Esophagus mucosa (tissue), 1 donor: ENCODE results near the gene LINC01488. TPM values are rescaled to one million over a fixed set of nuclear protein-coding genes. Genes with fewer than 3 reads are reported as not detected.
A peak's percentile ranks its signal among the peaks of the same experiment; 100 is the strongest.

Experiments
- ATAC-seq: fragments of 200-7000 bp; cut with Tn5 transposase; one replicate; pipeline ENCODE4 v1.9.1; 2020
- total RNA-seq: library from RNA; stranded (reverse); gene quantifications from one replicate; pipeline ENCODE4 v1.2.4, GENCODE V29; 2023
- donor health status: DM: yes; HTN: yes; CAD: no.

LINC01488 gene
- total RNA-seq, 1 donor from 2014 or later, result not detected

DNA sequence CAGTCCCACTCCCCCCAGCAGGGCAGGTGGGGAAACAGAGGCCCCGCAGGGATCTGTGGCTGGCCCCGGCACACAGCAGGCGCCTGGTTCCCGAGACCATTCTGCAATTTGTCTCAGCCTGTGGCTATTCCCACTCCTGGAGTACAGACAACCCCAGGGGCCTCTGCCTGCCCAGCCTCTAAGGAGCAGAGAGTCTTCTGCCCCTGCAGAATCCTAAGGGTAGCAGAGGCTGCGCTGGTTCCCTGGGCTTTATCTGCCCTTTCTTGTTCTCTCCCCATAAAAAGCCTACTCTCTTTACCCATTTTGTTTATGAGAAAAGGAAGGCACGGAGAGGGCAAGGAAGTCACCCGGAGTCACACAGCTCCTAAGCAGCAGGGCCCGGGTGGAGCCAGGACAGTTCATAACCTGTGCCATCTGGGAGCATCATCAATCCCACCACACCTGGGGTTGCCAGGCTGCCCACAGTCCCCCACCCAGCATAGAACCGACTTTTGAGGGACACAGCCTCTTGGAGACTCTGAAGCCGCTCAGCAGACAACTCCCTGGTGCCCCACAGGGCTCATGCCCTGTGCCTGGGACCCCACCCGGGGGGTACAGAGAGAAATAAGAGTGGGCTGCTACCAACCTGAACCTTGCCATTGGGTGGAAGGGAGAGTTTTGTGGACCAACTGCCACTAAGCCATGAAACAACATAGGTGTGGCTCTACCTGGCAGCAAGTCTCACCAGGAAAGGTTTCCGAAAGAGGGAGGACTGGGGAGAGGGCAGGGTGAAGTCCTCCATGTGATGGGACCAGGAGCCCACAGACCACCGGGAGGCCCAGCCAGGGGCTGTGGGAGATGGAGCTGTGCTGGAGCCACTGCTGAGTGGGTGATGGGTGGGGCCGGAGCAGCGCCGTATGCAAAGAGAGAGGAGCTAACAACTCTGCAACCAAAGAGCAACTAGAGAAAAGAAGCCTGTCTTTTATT lies 17.2 kb upstream of the LINC01488 start:
- ATAC-seq, result peak; percentile 39

DNA sequence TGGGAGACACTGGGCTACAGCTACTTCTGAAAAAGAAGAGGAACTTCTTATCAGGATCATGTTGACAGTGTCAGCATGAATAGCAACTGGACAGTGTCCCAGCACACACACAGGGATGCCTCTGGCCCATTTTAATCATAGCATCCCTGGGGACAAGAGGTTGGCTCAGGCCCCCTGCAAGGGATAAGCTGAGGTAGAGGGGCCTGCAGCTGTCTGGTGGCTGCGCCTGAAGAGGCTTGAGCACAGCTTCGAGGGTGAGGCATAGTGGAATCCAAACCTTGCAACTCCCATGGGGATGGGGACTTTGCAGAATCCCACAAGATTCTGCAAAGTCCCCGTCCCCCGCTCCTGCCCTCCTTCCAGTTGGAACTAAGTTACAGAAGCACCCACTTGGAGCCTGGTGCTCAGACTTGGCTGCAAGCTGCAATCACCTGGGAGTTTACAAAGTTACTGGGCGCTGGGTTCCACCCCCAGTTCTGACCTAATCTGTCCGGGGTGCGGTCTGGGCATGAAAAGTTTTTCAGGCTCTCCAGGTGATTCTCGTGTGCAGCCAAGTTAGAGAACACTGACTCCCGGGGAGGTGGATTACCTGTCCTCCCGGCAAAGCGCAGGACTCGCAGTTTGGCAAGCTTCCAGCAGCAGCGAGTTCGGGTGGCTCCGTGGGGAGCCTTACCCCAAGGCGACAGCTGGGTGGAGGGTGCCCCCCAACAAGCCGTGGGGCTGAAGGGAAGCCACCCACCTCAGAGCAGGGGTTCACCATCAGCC lies 16.0 kb upstream of the LINC01488 start:
- peak; percentile 67 for ATAC-seq

DNA sequence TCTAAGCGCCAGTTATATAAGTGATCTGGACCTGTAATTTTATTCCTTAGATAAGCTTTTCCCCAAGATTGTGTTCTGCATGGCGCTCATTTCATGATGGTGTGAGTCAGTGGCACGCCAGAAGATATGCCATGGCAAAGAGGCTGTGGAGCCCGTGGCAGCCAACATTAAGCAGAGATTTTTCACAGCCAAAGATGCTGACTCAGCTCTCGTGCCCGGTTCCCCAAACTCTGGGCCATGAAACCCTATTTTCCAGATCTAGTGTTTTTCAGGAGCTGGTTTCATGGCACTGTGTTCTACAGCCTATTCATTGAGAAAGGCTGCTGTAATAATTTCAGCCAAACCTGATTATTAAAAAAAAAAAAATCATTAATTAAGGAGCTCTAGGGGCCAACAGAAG lies 15.4 kb upstream of the LINC01488 start:
- ATAC-seq, result peak; percentile 40

DNA sequence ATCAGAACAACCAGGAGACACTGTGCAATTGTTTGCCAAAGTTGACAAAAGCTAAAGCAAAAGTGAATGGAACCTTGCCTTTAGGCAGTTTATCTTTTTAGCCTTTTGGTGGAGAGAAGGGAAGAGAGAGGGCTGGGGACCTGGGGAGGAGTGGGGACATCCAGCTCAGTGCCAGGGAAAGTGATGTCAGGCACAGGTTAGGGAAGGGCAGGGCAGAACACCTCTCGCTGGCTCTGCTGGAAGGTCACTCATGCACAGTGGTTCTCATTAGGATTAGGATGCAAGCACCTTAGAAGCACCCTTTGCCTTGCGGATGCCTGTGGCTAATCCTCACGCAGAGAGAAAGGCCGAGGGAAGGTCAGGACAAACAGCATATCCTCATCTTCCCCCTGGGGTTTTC lies 14.3 kb upstream of the LINC01488 start:
- ATAC-seq, result no peak

DNA sequence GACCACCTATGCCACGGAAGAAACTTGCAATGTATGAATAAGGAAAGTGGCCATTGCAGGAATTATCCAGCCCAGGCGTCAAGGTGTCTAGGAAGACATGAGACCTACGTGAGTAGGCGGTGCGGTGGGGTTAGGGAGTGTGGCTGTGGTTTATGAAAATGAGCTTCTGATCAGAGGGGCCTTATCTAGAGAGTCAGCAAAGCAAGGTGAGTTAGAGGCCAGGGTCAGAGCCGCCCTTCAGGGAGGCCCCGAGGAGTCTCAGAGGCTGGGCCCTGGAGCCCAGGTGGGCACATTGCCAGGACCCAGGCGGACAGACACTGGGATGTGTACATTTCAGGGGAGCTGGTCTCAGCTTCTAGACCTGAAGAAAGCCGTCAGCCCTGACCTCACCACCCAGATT lies 13.8 kb upstream of the LINC01488 start:
- no peak for ATAC-seq

DNA sequence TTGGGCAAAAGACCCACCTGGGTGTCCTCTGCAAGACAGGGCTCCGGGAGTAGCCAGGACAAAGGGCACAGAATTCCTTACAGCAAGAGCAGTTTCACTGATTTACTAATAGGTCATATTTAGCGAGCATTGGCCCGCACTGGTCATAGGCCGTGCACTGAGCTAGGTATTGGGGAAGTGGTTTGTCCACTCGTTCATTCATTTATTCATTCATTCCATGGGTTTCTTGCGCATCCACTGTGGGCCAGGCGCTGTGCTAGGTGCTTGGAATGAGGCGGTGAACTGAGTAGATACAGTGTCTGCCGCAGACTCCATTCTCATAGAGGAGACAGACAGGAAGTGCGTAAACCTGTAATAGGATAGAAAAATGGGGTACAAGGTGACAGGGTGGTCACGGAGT lies 13.2 kb upstream of the LINC01488 start:
- ATAC-seq, result no peak

DNA sequence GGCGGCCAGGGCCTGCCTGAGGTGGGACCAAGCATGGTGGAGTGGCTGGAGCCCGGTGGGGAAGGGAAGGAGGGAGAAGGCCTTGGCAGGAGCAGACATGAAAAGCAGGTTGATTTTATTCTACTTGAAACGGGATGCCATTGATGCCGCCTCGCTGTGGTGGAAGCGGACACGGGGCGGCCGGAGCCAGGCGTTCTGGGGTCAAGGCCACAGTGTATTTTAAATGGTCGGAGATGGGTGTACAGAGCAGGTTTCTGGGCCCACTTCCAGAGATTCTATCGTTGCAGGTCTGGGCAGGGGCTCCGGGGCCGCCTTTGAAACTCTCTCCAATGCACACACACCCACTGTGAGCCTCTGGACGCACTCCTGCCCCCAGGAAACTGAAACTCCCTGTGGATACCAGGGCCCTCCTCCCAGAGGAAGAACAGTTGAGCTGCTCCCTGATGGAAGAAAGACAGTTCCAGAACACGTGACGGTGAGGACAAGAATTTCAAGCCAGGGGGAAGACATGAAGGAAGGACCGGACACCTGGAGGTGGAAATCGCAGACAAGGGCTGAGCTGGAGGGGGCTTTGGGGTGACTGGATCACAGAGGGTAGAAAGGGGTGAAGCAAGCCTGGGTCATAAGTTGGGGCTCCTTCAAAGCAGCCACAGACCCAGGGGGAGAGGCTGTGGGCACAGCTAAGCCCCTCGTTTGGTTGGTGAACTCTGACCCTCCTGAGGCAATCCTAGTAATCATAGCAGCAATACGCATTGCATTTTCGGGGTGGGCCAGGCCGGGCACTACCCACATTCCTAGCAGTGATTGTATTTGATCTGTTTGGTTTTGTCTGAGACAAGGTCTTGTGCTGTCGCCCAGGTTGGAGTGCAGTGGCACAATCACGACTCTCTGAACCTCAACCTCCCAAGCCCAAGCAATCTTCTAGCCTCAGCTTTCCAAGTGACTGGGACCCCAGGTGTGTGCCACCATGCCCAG lies 12.3 kb upstream of the LINC01488 start:
- ATAC-seq, result no peak

DNA sequence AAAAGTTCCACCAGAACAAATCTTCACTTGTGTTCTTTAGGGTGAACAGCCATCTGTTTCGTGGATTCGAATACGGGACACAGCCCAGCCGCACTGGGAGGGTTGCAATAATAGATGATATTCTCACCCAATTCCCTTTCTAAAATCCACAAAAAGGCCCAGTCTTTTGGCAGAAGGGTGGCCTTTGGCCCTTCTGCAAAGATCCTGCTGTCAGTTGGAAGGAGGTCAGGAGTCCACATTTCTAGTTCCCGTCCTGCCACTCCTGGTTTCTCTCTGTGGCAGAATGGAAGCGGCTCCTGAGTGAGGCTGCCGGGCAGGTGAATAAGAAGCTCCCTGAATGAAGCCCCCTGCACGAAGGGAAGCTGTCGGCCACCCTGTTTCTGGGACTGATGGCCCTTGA lies 11.2 kb upstream of the LINC01488 start:
- ATAC-seq, result no peak

DNA sequence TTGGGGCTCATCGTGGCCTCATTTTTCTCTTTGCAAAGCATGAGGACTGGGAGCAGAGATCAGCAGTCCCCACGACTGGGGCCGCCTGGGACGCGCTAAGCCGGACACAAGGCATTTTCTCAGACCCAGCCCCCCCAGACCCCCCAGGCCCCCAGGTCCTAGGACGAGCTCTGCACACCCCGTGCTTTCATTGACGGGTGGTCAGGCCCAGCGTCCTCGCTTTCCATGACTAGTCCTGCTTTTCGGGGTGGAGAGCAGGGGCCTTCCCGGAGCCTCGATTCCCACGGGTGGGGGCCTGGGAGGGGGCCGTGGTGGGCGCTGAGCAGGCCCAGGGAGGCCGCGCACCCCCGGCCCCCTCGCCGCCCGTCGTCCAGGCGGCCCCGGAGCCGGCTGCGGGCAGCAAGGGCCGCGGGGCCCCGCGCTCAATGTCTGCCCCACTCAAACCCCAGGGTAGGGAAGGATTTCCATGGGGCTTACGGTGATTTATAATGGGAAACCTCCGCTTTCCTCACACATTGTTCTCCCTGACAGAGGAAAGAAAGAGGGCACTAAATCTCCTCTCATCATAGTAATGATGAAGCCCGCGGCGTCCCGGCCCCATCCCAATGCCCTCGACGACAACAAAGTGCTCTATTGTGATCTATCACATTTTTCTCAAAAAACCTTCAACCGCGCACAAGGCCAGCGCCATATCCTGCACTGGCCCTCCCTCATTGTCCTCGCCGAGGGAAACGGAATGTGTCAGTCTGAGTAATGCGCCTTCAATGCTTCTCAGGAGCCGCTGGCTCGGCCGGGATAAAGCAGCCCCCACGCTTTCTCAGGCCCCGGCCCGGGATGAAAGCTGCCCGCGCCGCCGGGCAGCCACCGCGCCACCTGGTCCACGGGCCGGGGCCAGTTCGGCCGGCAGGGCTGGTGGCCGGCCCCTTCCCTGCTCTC lies 10.4 kb upstream of the LINC01488 start:
- ATAC-seq, result no peak

DNA sequence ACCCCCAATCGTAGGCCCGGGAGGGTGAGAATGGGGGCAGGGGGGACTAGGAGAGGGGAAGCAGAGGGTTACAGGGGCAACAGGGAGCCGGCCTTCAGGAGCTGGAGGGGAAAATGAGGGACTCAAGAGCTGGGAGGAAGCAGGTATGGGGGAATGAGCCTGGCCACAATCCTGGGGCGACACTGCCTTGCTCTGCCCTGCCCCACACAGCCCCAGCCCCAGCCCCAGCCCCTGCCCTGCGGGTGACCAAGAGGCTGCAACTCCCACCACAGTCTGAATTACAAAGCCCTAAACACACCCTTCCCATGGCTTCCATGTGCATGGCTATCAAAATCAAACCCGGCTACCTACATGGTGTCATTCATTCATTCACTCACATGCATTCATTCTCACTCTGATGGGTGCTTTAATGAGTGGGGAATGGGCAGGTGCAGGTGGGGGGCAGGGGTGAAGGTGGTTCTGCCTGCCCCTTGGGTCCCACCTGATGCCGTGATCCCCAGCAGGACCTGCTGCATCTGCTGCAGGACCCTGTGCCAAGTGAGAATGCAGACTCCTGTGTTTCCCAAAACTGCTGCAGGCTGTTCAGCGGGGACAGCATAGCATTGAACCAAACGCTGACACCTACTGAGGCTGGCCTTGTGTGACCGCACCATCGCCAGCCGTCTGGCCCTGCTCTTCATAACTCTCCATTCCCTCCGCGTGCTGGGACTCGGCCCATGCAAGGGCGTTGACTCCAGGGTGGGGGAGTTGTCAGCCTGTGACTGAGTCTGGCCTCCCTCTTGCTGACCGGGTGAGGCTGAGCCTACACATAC lies 9.5 kb upstream of the LINC01488 start:
- ATAC-seq, result no peak

DNA sequence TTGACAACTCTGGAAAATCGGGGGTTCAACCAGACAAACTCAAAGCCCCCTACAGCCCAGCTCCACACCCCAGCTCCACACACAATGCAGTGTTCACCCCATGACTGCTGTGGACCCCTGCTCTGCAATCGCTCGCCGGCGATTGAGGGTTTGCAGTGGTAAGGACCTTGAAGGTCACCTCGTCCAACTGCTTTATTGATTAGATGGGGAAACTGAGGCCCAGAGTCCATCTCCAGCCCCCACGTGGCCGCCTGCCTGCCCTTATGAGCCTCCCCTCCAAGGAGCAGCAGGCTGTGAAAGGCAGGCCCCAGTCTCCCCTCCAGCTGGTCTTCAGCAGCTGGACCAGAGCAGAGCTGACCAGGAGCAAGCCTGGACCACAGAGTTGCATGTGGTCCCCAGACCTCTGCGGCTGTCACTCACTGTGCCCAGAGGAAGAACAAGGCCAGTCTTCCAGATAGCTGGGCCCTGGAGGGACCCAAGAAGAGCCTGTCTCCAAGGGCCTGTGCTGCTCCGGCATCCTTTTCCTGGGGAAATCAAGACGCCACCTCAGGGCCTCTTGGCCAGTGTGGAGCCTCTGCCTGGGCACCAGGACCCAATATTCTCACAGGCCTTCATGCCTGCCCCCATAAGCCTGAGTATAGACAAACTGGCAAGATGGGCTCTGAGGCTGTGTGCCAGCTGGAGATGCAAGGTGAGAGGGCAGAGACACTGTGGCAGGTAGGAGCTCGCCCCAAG lies 8.8 kb upstream of the LINC01488 start:
- ATAC-seq, result no peak

DNA sequence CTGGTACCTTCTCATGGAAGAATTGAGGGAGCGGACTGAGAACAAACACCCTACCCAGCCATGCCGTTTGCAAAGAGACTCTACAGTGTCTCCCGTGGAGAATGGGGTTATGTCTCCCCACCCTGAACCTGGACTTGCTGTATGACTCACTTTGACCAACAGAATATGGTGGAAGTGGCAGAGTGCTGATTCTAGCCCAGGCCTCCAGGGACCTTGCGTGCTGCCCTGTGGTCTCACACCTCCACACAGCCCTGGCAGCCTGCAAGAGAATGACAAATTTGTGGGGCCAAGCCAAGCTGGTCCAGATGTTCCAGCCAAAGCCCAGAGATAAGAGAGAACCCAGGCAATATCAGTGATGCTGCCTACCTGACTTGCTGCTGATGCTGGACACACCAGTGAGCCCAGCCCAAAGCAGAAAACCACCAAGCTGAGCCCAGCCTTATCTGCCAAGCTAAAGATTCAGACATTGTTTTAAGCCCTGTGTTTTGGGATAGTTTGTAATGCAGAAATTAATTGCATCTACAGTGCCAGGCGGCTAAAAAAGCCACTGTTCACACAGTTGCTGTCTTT lies 8.1 kb upstream of the LINC01488 start:
- no peak for ATAC-seq

DNA sequence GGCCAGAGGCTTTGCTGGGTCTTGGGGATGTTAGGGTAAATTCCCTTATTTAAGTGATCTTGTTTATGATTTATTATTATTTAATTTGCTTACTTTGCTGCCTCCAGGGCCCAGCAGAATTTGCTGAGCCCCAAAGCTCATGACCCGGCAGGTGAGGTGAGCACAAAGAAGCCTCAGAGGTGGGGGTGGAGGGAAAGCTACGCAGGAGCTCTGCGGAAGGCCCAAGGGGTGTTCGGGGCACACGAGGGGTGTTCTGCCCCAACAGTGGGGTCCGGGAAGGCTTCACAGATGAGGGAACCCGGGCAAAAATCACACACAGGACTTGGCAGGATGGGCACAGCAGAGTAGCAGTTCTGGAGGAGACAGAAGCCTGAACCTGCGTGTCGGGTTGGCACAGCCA lies 6.7 kb upstream of the LINC01488 start:
- ATAC-seq, result no peak

DNA sequence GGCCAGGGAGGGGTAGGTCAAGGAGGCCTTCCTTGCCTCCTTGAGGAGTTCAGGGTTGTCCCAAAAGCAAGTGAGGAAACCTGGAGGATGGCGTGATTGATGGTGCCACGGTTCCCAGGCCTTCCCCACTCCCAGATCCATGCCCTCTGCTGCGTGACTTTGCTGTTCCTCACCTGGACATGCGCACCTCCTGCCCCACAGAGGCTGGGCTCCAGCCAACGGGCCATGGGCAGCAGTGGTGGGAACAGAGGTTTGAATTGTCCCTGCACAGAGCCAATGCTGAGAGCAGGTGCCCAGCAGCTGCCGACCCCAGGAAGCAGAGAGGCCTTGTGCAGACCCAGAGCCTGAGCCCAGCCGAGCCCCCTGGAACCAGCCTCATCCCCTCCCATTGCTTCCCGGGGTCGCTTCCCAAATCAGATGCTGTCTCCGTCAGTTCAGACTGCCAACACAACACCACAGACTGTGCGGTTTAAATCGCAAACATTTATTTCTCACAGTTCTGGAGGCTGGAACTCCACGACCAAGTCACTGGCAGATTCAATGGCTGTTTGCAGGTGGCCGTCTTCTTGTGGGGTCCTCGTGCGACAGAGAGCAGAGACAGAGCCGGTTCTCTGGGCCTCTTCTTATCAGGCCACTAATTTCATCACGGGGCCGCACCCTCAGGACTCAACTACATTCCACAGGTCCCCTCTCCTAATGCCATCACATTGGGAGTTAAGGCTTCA lies 6.2 kb upstream of the LINC01488 start:
- no peak for ATAC-seq

DNA sequence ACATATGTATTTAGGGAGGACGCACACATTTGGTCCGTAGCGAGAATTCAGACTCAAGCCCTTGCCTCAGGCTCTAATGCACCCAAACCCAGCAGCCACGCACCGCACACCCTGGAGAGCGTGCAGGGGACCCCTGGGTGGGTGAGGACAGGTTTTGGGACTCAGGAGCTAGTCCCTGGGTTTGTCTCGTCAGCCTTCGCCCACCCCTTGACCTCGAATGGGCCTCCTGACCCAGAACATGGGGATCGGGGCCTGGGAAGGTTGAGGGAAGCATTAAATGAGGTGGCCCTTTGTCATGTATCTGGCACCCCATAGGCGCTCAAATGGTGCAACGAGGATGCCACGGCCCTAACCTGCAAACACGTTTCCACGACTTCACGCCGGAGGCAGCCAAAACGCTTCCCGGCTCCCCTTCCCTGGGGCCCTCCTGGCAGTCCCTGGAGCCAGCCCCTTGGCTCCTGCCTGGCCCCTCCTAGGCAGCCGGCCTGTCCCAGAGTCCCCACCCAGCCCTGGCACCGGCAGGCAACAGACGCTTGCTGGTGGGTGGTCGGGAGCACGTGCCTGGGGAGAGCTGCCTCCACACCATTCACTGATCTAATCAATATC lies 5.5 kb upstream of the LINC01488 start:
- no peak for ATAC-seq

DNA sequence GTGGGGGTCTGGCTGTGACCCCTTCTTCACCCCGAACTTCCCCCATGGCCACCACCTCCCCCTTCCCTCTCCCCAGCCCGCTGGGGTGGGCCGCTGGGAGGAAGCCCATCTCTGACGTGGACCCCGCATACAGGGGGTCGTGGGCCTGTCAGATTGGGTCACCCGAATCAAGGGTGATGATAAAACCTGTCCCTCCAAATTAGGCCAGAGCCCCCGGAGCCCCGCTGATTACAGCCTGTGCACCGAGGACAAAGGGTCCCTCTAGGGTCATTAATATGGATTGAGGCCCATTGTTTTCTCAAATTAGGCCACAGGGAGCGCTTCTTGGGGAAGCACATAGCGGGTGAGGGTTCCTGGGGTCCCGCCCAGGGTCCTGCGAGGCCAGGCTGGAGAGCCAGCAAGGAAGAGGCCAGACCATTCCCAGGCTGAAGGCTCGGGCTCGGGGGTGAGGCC lies 4.9 kb upstream of the LINC01488 start:
- no peak for ATAC-seq

DNA sequence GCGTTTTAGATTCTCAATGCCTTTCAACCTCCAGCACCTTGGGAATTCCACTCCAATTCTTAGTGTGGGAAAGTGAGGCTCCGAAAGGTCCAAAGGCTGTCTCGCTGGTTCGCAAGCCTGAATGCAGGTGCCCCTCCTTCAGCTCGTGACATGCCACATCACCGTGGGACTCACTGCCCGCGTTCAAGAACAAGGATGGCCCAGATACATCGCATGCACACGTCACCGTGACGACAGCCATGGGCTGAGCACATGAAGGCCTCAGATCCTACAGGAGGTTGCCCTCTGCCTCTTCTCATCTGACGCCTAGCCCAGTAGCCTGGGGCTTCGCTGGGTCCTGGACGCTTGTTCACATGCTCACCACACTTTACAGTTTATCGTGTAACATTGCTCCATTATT lies 4.4 kb upstream of the LINC01488 start:
- ATAC-seq, result no peak
